Activated naive CD8-positive, alpha-beta T cell treated with anti-CD3 and anti-CD28 coated beads, Interleukin-2, amount 50 U/mL, for 24 hours (primary cell): ENCODE results near the gene PAX7.
"Not testable (repeated sequence)": the region's sequence is repeated elsewhere in the genome, so short reads cannot be mapped to it uniquely, and the experiment has no call there.

Source experiments
- ATAC-seq: fragments of 150-1000 bp; cut with Tn5 transposase; one replicate; pipeline ENCODE4 v1.10.0; 2021
- DNase-seq: peaks from one replicate; pipeline ENCODE4 v3.0.0; 2021
- H3K27ac Mint-ChIP-seq: one replicate; pipeline ENCODE4 v1.8.0; 2021; ENCODE audit warnings: mild to moderate bottlenecking, mixed read lengths
- H3K27me3 Mint-ChIP-seq: one replicate; pipeline ENCODE4 v1.8.0; 2021; ENCODE audit warnings: mixed read lengths
- H3K36me3 Mint-ChIP-seq: one replicate; pipeline ENCODE4 v1.8.0; 2021; ENCODE audit warnings: low read depth, mixed read lengths
- H3K4me1 Mint-ChIP-seq: one replicate; pipeline ENCODE4 v1.8.0; 2021; ENCODE audit warnings: mixed read lengths
- H3K4me3 Mint-ChIP-seq: one replicate; pipeline ENCODE4 v1.8.0; 2021; ENCODE audit warnings: mild to moderate bottlenecking, moderate library complexity, mixed read lengths
- H3K9me3 Mint-ChIP-seq: one replicate; pipeline ENCODE4 v1.8.0; 2021; ENCODE audit warnings: mixed read lengths

Gene PAX7

DNA sequence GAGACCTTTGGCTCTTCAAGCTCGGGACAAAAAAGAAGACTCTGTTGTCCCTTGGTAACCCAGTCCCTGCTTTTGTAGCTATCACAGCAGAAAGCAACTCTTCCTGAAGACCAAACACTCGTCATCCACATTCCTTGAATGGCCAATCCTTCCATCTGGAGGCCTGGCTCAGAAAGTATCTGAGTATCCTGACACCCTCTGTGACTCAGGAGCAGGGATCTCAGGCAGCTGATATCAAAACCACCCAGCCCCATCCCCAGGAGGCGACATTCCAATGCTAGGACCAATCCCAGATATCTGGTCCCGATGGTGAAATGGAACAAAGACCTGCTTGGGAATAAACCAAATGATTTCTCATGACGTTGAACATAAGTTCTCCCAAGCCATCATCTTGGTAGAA is 116.3 kb downstream of the PAX7 start:
- Mint-ChIP-seq H3K27me3 (peaks cover 22% of the 10 kb centered on the region), H3K4me3 (no peak overlapping the region), H3K4me1 (no peaks in the 10 kb centered on the region), H3K9me3 (no peaks in the 10 kb centered on the region), H3K27ac (no peak overlapping the region), H3K36me3 (no peaks in the 10 kb centered on the region)
- DNase-seq: no peak
- no peak for ATAC-seq

DNA sequence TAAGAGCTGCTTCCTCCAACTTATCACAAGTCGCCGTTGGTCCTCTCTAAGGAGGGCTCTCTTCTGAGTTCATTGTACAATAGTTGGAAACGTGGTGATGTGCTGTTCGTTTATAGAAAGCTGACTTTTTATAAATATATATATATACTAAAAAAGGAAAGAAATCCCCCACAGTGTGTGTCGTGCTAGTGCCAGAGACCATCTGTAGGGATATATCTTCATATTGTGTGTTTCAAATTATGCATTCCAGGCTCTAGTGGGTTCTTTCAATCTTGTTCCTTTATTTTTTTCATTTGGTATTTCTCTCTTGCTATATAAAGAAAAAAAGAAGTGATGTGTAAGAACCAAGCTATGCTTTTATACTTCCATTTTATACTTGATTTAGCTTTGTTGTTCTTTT is 117.0 kb downstream of the PAX7 start:
- no peak overlapping the region for H3K27ac Mint-ChIP-seq
- ATAC-seq (no peak), DNase-seq (no peak)
- H3K4me1 Mint-ChIP-seq: no peaks in the 10 kb centered on the region
- no peaks in the 10 kb centered on the region for H3K9me3 Mint-ChIP-seq
- no peaks in the 10 kb centered on the region for H3K36me3 Mint-ChIP-seq
- H3K4me3 Mint-ChIP-seq: no peak overlapping the region
- peaks cover 28% of the 10 kb centered on the region for H3K27me3 Mint-ChIP-seq

DNA sequence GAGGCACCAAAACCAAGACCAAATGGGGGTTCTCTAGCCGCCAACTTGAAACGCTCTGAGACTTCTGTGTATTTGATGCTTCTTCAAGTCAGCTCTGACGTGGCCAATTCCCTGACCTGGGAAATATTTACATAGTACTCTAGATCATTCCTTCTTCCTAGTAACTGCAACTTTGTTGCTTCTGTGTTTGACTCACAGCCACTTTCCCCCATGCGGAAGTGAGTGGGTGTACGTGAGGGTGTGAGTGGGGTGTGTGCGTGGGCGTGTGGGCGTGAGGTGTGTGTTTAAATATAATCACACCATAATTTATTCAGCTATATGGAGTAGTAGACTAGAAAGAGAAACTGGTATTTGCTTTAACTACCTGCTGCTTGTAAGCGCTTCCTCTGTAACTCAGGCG is 117.8 kb downstream of the PAX7 start:
- DNase-seq (no peak), ATAC-seq (no peak)
- no peaks in the 10 kb centered on the region for H3K36me3 Mint-ChIP-seq
- no peak overlapping the region for H3K4me3 Mint-ChIP-seq
- H3K27me3 Mint-ChIP-seq: peaks cover 30% of the 10 kb centered on the region
- H3K9me3 Mint-ChIP-seq: no peaks in the 10 kb centered on the region
- H3K4me1 Mint-ChIP-seq: no peaks in the 10 kb centered on the region
- no peak overlapping the region for H3K27ac Mint-ChIP-seq

DNA sequence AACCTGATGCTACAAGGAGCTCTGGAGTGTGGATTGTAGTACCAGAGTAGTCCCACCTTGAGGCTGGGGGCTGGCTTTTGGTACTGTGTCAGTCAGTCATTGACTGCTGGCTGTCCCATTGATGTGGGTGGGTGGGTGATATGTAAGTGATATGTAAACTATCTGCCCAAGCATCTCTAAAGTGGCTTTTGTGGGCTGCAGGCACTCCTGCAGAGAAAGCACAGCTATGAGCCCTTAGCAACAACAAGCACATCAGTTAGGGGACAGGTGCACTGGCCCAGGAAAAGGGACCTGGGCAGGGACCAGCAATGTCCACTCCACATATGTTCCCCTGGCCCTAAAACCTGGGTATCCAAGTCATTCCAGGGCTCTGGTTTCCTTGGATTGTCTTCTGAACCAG is 118.9 kb downstream of the PAX7 start:
- DNase-seq (no peak), ATAC-seq (no peak)
- Mint-ChIP-seq H3K9me3 (peaks cover 6% of the 10 kb centered on the region), H3K36me3 (no peaks in the 10 kb centered on the region), H3K27me3 (peaks cover 25% of the 10 kb centered on the region), H3K4me1 (no peaks in the 10 kb centered on the region), H3K4me3 (no peak overlapping the region), H3K27ac (no peak overlapping the region)

DNA sequence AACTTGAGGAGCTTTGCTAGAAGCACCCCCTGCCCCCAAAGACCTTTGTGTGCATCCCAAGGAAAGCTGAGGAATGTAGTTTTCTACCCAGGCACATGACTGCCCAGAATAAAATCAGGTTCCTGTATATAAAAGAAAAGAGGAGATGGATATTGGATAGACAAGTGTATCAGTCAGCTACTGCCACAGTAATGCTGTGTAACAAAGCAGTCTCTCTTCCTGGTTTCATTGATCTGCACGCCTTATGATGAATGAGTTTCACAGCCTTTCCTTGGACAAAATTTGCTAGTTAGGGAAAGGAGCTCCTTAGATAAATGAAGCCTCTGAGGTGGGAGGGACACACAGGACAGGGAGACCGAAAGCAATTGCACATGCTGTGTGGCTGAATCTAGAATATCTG is 120.0 kb downstream of the PAX7 start:
- H3K4me3 Mint-ChIP-seq: no peak overlapping the region
- no peaks in the 10 kb centered on the region for H3K4me1 Mint-ChIP-seq
- H3K27me3 Mint-ChIP-seq: peaks cover 25% of the 10 kb centered on the region
- H3K27ac Mint-ChIP-seq: no peak overlapping the region
- peaks cover 13% of the 10 kb centered on the region for H3K9me3 Mint-ChIP-seq
- ATAC-seq: no peak
- H3K36me3 Mint-ChIP-seq: no peaks in the 10 kb centered on the region
- DNase-seq: no peak

DNA sequence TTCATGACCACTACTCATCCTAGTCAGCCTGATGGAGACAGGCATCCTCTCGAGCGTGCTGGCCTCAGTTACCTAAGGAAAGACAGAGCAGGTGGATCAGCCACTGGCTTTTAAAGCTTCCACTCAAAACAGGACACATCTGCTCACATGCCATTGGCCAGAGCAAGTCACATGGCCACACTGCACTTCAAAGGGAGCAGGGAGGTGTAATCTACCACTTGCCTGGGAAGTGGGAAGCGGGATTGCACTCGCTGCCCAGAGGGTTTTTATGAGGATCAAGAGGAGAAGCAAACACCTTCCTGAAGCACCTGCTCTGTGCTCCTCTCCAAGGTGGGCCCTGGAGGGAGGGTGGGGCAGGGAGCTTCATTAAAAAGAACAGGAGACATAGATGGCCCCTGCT is 120.8 kb downstream of the PAX7 start:
- Mint-ChIP-seq H3K4me3 (no peak overlapping the region), H3K4me1 (no peaks in the 10 kb centered on the region), H3K9me3 (peaks cover 20% of the 10 kb centered on the region), H3K27ac (no peak overlapping the region), H3K36me3 (no peaks in the 10 kb centered on the region), H3K27me3 (peaks cover 28% of the 10 kb centered on the region)
- no peak for ATAC-seq
- DNase-seq: no peak

DNA sequence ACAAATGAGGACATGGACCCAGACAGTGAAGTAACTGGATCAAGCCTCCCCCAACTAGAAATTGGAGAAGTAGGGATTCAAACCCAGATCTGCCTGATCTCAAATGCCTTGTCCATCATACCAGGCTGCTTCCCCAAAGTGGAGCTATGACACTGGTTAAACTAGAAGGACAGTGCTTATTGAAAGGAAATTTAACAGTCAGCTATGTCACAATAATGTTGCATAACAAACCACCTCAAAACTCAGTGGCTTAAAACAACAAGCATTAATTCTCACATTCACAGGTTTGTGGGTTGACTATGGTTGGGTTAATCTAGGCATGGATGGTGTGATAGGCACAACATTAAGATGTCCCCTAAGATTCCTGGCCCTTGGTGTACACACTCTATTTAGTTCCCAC is 121.8 kb downstream of the PAX7 start:
- H3K36me3 Mint-ChIP-seq: no peaks in the 10 kb centered on the region
- H3K27me3 Mint-ChIP-seq: peaks cover 30% of the 10 kb centered on the region
- H3K4me3 Mint-ChIP-seq: no peak overlapping the region
- no peaks in the 10 kb centered on the region for H3K4me1 Mint-ChIP-seq
- no peak for DNase-seq
- H3K9me3 Mint-ChIP-seq: peaks cover 21% of the 10 kb centered on the region
- ATAC-seq: no peak
- H3K27ac Mint-ChIP-seq: no peak overlapping the region

DNA sequence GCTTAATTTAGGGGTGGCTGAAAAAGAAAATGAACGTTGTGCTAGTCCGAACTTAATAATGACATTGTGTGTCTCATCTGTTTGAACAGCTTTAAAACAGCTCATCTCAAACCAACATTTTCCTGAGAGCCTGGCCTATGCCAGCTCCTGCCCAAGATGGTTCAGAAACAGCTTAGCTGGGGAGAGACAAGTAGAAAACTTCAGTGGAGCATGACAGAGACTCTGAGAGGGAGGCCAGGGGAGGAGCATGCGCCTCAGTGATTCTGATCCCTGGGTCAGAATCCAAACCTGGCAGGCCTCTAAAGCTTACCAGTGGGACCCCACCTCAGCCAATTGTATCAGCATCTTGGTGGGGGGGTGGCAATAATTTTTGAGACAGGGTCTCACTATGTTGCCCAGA is 129.5 kb downstream of the PAX7 start:
- Mint-ChIP-seq H3K9me3 (peaks cover 12% of the 10 kb centered on the region), H3K36me3 (no peaks in the 10 kb centered on the region), H3K27me3 (peaks cover 26% of the 10 kb centered on the region), H3K4me1 (no peaks in the 10 kb centered on the region), H3K27ac (no peak overlapping the region), H3K4me3 (no peak overlapping the region)
- no peak for ATAC-seq
- no peak for DNase-seq

DNA sequence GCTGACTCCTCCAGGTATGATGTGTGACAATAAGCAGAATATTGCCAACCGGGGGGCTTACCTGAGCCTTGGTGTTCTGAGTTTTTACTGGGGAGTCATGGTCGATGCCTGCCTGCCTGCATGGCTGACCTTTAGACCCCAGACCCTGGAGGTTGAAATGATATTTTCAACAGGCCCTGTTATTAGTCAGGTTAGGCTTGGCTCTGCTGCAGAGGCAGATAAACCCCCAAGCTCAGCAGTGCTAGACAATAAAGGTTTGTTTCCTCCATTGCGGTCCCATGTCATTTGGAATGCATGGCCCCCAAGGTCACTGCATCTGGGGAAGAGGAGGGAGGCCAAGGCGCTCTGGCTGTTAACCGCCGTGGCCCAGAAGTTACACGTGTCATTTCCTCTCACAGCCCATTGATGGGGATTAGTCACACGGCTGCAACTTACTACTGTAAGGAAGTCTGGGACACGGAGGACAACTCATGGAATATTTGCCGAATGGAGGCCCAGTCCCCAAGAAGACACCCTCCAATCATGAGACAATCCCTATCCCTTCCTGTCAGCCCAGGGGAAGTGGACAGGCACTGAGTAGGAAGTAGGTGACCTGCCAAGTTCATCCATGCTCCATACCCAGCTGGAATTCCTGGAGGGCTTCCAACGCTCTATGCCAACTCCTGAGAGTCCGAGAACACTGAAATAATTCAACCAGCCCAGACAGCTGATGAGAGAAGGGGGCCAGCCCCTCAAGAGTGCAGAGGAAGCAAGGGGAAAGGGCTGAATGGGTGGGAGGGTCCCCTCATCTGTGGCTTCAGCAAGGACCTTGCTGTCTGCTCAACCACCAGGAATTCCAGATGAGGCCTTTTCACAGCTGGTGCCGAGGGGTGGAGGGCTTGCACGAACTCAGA is 131.5 kb downstream of the PAX7 start:
- H3K27ac Mint-ChIP-seq: no peak overlapping the region
- H3K9me3 Mint-ChIP-seq: no peaks in the 10 kb centered on the region

DNA sequence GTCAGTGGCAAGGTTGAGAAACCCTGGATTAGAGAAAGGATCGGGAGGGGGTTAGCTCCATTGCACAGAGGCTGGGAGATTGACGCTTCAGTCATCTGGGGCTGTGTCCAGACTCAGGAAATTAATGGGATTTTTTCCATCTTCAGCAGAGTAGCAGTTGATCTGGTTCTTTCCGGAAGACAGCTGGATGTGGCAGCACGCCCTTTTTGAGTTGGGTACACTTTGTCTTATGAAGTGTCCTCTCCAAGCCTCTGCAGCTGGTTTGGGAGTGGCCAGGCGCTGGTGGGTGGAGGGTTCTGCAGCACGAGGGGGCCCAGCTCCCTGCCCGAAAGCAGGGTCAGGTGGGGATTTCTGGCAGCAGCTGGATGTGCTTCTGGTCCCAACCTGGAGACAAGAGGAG is 133.7 kb downstream of the PAX7 start:
- H3K9me3 Mint-ChIP-seq: no peaks in the 10 kb centered on the region
- peaks cover 21% of the 10 kb centered on the region for H3K27me3 Mint-ChIP-seq
- H3K4me1 Mint-ChIP-seq: no peaks in the 10 kb centered on the region
- DNase-seq: no peak
- ATAC-seq: no peak
- no peak overlapping the region for H3K4me3 Mint-ChIP-seq
- H3K36me3 Mint-ChIP-seq: no peaks in the 10 kb centered on the region
- no peak overlapping the region for H3K27ac Mint-ChIP-seq

More for the DNA sequence above, 131.5 kb downstream of the PAX7 start:
- Mint-ChIP-seq H3K4me3 (no peak overlapping the region), H3K36me3 (no peaks in the 10 kb centered on the region), H3K27me3 (peaks cover 19% of the 10 kb centered on the region), H3K4me1 (no peaks in the 10 kb centered on the region)
- ATAC-seq (no peak), DNase-seq (no peak)

DNA sequence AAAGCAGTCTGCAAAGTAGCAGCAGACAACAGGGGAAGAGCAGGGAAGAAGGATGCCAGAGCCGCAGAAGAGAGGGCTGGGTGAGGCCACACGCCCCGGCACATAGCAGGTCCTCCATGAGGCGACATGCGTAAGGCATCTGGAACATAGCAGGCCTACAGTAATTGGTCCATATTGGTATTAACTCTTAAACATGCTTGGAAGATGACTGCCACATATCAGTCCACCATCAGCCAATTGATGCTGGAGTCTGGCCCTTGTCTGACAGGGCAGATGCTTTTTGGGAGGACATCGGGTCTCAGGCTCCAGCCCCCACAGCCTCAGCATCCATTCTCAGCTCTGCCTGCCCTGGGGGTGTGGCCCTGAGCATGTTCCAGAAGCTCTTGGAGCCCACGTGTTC is 135.1 kb downstream of the PAX7 start:
- Mint-ChIP-seq H3K27me3 (peaks cover 23% of the 10 kb centered on the region), H3K4me1 (no peaks in the 10 kb centered on the region), H3K9me3 (no peaks in the 10 kb centered on the region), H3K4me3 (no peak overlapping the region), H3K36me3 (no peaks in the 10 kb centered on the region), H3K27ac (no peak overlapping the region)
- no peak for DNase-seq
- no peak for ATAC-seq

DNA sequence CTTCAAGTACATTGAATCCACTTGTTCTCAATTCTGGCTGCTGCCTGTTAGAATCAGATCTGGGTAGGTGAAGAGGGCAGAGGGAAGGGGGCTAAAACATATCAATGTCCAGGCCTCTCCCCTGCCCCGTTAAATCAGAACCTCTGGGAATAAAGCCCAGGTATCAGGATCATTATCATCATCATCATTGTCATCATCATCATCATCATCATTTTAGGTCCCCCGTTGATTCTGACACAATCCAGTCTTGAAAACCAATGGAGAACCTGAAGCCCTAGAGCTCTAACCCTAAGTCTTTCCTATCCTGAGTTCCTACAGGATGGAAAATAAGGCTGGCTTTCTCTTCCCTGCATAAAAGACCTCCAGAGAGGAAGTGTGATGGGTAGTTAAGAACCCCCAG is 135.7 kb downstream of the PAX7 start:
- Mint-ChIP-seq H3K27me3 (peaks cover 20% of the 10 kb centered on the region), H3K4me1 (no peaks in the 10 kb centered on the region), H3K9me3 (no peaks in the 10 kb centered on the region), H3K27ac (no peak overlapping the region), H3K4me3 (no peak overlapping the region), H3K36me3 (no peaks in the 10 kb centered on the region)
- ATAC-seq (no peak), DNase-seq (no peak)

DNA sequence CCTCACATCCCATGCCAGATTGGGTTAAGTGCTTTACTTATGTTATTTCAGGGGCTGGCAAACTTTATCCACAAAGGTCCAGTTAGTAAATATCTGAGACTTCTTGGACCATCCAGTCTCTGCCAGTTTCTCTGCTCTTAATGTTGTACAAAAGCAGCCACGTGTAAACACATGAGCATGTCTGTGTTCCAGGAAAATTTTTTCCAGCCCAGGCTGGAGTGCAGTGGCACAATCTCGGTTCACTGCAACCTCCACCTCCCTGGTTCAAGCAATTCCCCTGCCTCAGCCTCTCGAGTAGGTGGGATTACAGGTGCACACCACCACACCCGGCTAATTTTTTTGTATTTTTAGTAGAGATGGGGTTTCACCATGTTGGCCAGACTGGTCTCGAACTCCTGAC is 136.9 kb downstream of the PAX7 start:
- not testable (repeated sequence) for ATAC-seq, H3K4me3 Mint-ChIP-seq, H3K4me1 Mint-ChIP-seq, DNase-seq, H3K9me3 Mint-ChIP-seq, H3K27ac Mint-ChIP-seq, H3K36me3 Mint-ChIP-seq
- H3K27me3 Mint-ChIP-seq: peaks cover 19% of the 10 kb centered on the region

DNA sequence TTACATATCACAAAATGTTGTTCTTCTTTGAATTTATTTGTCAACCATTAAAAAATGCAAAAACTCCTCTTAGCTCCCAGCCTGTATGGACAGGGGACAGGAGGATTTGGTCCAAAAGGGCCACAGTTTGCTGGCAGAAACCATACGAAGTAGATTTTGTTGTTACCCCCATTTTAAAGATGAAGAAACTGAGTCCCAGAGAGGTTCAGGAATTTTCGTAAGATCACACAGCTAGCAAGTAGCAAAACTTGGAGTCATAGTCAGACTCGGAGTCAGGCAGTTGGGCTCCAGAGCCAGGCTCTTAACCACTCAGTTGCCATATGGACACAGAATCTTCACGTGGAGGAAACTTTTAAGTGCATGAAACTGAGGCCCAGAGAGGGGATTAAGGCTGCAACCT is 137.4 kb downstream of the PAX7 start:
- Mint-ChIP-seq H3K27me3 (peaks cover 22% of the 10 kb centered on the region), H3K27ac (no peak overlapping the region), H3K4me1 (no peaks in the 10 kb centered on the region), H3K36me3 (no peaks in the 10 kb centered on the region), H3K9me3 (no peaks in the 10 kb centered on the region), H3K4me3 (no peak overlapping the region)
- ATAC-seq (no peak), DNase-seq (no peak)

DNA sequence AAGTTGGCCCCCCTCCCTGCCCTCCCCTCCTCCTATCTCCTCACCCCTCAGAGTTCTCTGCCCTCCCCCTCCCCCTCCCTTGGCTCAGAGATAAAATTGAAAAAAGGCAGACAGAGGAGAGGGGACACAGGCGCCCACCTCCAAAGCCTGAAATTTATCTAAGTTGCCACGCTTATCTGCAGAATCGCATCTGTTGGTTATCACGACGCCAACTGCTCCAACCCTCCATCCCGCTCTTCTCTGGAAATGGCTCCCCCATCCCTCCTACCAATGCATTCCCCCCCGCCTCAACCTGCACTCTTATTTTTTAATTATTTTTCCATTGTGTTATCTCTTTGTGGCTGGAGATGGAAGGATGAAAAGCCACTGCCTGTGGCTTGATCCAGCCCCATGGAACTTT is 138.5 kb downstream of the PAX7 start:
- Mint-ChIP-seq H3K36me3 (no peaks in the 10 kb centered on the region), H3K4me1 (no peaks in the 10 kb centered on the region), H3K9me3 (no peaks in the 10 kb centered on the region), H3K4me3 (no peak overlapping the region), H3K27ac (no peak overlapping the region), H3K27me3 (peaks cover 26% of the 10 kb centered on the region)
- ATAC-seq: no peak
- no peak for DNase-seq

DNA sequence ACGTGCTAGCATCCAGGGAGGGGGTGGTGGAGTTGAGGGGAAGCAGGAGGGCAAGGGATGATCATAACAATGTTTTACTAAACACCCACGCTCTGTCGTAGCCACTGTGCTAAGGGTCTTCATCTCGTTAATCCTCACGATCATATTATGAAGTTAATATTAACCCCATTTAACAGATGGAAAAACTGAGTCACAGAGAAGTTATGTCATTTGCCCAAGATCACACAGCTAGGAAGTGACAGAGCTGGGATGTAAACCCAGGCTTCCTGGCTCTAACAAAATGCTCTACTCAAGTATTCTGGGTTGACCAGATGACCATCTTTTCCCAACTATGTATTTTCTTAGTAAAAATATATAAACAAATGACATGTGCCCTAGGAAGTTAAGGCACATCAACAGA is 140.2 kb downstream of the PAX7 start:
- no peaks in the 10 kb centered on the region for H3K4me1 Mint-ChIP-seq
- no peak overlapping the region for H3K27ac Mint-ChIP-seq
- DNase-seq (no peak), ATAC-seq (no peak)
- no peak overlapping the region for H3K4me3 Mint-ChIP-seq
- peaks cover 35% of the 10 kb centered on the region for H3K27me3 Mint-ChIP-seq
- H3K9me3 Mint-ChIP-seq: no peaks in the 10 kb centered on the region
- H3K36me3 Mint-ChIP-seq: no peaks in the 10 kb centered on the region
